ENCODE data around the gene RPS6KB2. TPM values are rescaled to one million over a fixed set of nuclear protein-coding genes. Genes with fewer than 3 reads are reported as not detected.

The RPS6KB2 gene
- 10 to 100 TPM; 23.0 to 43.8 (median 34.0) TPM for polyA plus RNA-seq (ENCODE audit: insufficient read length in 10 of 10)
- long read RNA-seq, donor 1, partial matches to known transcripts = 0 of 2 reads
- long read RNA-seq, donor 1, other reads (novel, unspliced or antisense) = 0 of 2 reads
- long read RNA-seq, donor 2, transcript RPS6KB2-201 (15 exons, 1,733 nt) = major isoform, 5 of 6 reads
- long read RNA-seq, donor 2, partial matches to known transcripts = 0 of 6 reads
- long read RNA-seq, donor 2, other reads (novel, unspliced or antisense) = 0 of 6 reads
- long read RNA-seq, donor 3 = 0 reads
- long read RNA-seq, donor 4, transcript RPS6KB2-201 (15 exons, 1,733 nt) = major isoform, 5 of 5 reads
- long read RNA-seq, donor 4, partial matches to known transcripts = 0 of 5 reads
- long read RNA-seq, donor 4, other reads (novel, unspliced or antisense) = 0 of 5 reads
- long read RNA-seq, donor 5, transcript RPS6KB2-201 (15 exons, 1,733 nt) = major isoform, 6 of 16 reads
- long read RNA-seq, donor 5, partial matches to known transcripts = 9 of 16 reads
- long read RNA-seq, donor 5, other reads (novel, unspliced or antisense) = 0 of 16 reads
- long read RNA-seq, donor 6, transcript RPS6KB2-201 (15 exons, 1,733 nt) = major isoform, 10 of 10 reads
- long read RNA-seq, donor 6, partial matches to known transcripts = 0 of 10 reads
- long read RNA-seq, donor 6, other reads (novel, unspliced or antisense) = 0 of 10 reads
- long read RNA-seq, donor 7, transcript RPS6KB2-201 (15 exons, 1,733 nt) = major isoform, 5 of 5 reads
- long read RNA-seq, donor 7, partial matches to known transcripts = 0 of 5 reads
- long read RNA-seq, donor 7, other reads (novel, unspliced or antisense) = 0 of 5 reads
- long read RNA-seq, donor 8, transcript RPS6KB2-201 (15 exons, 1,733 nt) = major isoform, 6 of 6 reads
- long read RNA-seq, donor 8, partial matches to known transcripts = 0 of 6 reads
- long read RNA-seq, donor 8, other reads (novel, unspliced or antisense) = 0 of 6 reads
- long read RNA-seq, donor 9, partial matches to known transcripts = 0 of 1 reads
- long read RNA-seq, donor 9, other reads (novel, unspliced or antisense) = 0 of 1 reads

GRCh38 chr11:67428052-67429001, at the start of gene RPS6KB2:
TSS of gene RPS6KB2 (plus strand) at chr11:67428494. CDS start at chr11:67428546, 52 bp downstream.
- DNase-seq = peak; percentile 98 to 99 (median 99)

GRCh38 chr11:67378544-67378943, 49.8 kb upstream of the RPS6KB2 start:
- no peak for DNase-seq

- DNase-seq = no peak
Observed at GRCh38 chr11:67379061-67380058, 48.9 kb upstream of the RPS6KB2 start.

- no peak for DNase-seq
Observed at GRCh38 chr11:67381244-67381972, 46.9 kb upstream of the RPS6KB2 start.

GRCh38 chr11:67382276-67383136, 45.8 kb upstream of the RPS6KB2 start:
- peak; percentile 70 to 87 (median 77) for DNase-seq

GRCh38 chr11:67384851-67385366, 43.4 kb upstream of the RPS6KB2 start:
- no peak for DNase-seq

- no peak for DNase-seq
Observed at GRCh38 chr11:67387069-67387468, 41.2 kb upstream of the RPS6KB2 start.

GRCh38 chr11:67387518-67387917, 40.8 kb upstream of the RPS6KB2 start:
- no peak for DNase-seq

GRCh38 chr11:67389477-67389876, 38.8 kb upstream of the RPS6KB2 start:
- DNase-seq = no peak

- DNase-seq = no peak
Observed at GRCh38 chr11:67390947-67391303, 37.4 kb upstream of the RPS6KB2 start.

GRCh38 chr11:67391304-67392182, 36.8 kb upstream of the RPS6KB2 start, which contains the start of gene RAD9A:
TSS of gene RAD9A (plus strand) at chr11:67391986. CDS start at chr11:67392045, 59 bp downstream.
- DNase-seq = peak; percentile 95 to 98 (median 97)

GRCh38 chr11:67392183-67392715, 36.0 kb upstream of the RPS6KB2 start:
- no peak for DNase-seq

GRCh38 chr11:67393437-67393836, 34.9 kb upstream of the RPS6KB2 start:
- DNase-seq = no peak

GRCh38 chr11:67393990-67394389, 34.3 kb upstream of the RPS6KB2 start:
- no peak for DNase-seq

- DNase-seq = no peak
Observed at GRCh38 chr11:67395555-67396258, 32.6 kb upstream of the RPS6KB2 start.

- no peak for DNase-seq
Observed at GRCh38 chr11:67396259-67396581, 32.1 kb upstream of the RPS6KB2 start.
